Inflammatory macrophage treated with lipopolysaccharide for 1 hour (primary cell): ENCODE measurements around the gene GLRB.
"Not testable (repeated sequence)": the region's sequence is repeated elsewhere in the genome, so short reads cannot be mapped to it uniquely, and the experiment has no call there.

Experiments
- DNase-seq, 2 donors: peaks; one replicate each; pipeline ENCODE4 v3.0.0-alpha.2; 2020 to 2022

The GLRB gene

GRCh38 chr4:157075811-157076577, at the start of gene GLRB:
TSS of gene GLRB (plus strand) at chr4:157076150. CDS start at chr4:157078025, 1,875 bp downstream.
- DNase-seq: no peak

GRCh38 chr4:157035471-157035870, 40.5 kb upstream of the GLRB start:
- DNase-seq: no peak

DNA sequence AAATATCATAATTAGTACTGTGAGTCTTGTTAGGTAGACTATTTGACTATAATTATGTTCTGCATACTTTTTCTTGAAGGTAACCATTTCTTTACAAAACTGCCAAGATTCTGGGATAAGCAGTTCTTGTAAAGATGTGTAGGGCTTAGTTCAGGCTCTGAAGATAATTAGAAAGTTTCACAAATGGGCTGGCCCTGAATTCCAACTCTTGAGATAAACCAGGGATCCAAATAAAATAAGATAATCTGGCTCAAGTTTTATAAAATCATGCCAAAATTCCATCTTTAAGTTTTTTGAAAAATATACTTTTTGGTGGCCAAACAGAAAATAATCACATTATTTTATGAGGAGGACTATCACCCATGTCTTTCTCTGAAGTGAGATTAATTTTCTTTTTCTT, 35.5 kb upstream of the GLRB start:
- no peak for DNase-seq

DNA sequence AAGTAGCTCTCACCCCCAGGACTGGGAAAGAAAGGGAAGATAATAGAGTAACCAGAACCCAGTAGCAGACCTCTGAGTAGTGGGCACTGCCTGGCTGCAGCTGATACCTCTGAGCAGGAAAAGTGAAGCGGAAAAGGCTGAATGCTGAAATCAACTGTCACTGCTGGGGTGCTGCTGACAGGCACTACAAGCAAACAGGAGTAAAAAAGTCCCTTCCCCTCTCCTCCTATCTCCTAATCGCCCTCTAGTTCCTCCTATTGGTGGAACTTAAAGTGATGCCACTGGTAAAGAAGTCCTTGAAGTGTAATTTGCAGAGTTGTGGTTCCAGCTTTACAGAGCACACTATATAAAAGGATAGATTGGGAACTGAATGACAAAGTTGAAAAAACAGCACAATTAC, 32.8 kb upstream of the GLRB start:
- DNase-seq: peak; percentile 11 to 30

GRCh38 chr4:157045507-157046127, 30.3 kb upstream of the GLRB start:
- peak; percentile 48 to 50 for DNase-seq

GRCh38 chr4:157048248-157048647, 27.7 kb upstream of the GLRB start:
- DNase-seq: no peak

GRCh38 chr4:157050561-157050960, 25.4 kb upstream of the GLRB start:
- DNase-seq: no peak

GRCh38 chr4:157052429-157053040, 23.4 kb upstream of the GLRB start:
- no peak for DNase-seq

- no peak for DNase-seq
Observed at GRCh38 chr4:157057218-157057617, 18.7 kb upstream of the GLRB start.

- not testable (repeated sequence) for DNase-seq
Observed at GRCh38 chr4:157058899-157059298, 17.1 kb upstream of the GLRB start.

- peak; percentile 43 to 50 for DNase-seq
Observed at GRCh38 chr4:157072002-157072401, 3.9 kb upstream of the GLRB start.

DNA sequence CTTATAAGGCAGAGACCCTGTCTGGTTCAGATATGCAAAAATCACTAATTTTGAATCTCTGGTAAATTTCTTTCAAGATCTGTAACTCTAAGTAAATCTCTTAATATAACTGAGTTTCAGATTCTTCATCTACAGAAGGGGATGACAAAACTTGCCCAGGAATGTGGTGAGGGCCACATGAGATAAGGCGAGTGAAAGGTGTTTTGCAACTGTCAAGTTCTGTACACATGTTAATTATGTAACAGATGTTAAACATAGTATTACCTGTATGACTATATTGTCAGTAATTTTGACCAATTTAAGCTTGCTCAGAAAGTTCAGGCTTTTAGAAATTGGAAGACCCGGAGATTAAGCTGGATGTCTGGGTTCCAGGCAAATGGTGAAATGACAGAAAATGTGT, 549 bp upstream of the GLRB start:
- no peak for DNase-seq

GRCh38 chr4:157076578-157076947, 613 bp downstream of the GLRB start:
- DNase-seq: no peak

- DNase-seq: no peak
Observed at GRCh38 chr4:157079441-157079840, 3.5 kb downstream of the GLRB start.

DNA sequence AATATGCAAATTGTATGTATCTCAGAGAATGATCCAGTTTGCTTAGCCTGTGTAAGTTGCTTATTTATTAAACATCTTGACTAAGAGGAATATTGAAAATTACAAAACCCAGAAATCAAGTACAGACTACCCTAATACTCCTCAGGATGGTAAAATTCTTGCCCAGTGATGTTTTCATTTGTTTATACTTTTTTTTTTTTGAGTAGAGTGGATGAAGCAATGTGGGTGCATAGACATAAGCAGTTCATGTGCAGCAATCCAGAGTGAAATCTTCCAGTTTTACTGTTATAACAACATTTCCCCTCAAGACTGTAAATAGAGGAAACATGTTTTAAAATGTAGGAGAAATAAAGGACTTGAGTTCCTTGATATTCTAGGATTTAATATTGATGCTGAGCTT, 4.7 kb downstream of the GLRB start:
- DNase-seq: no peak

- DNase-seq: no peak
Observed at GRCh38 chr4:157095716-157096115, 19.8 kb downstream of the GLRB start.

DNA sequence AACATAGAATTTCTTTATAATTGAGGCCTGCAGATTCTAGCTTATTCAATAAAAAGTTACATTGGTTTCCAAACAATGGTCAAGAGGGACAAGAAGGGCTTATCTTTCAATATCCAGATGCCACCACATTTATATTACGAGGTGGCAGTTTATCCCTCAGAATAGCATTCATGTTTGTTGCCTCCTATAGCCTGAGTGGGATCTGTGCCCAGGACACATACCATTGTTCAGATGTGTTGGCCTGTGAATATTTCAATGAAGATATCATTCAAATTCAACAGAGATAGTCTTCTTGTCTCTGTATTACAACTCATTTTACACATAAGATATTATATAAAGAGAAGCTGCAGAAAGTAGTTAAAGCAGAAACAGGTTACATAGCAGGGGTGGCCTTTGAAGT, 20.5 kb downstream of the GLRB start:
- no peak for DNase-seq

GRCh38 chr4:157099506-157099905, 23.6 kb downstream of the GLRB start:
- DNase-seq: no peak

DNA sequence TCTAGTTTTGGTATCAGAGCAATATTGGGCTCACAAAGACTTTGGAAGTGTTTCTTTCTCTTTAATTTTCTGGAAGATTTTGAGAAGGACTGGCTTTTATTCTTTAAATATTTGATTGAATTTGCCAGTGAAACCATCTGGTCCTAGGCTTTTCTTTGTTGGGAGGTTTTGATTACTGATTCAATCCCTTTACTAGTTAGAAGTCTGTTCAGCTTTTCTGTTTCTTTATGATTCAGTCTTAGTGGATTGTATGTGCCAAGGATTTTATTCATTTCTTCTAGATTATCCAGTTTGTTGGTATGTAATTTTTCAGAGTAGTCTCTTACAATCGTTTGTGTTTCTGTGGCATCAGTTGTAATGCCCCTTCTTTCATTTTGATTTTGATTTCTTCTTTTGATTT, 28.6 kb downstream of the GLRB start:
- DNase-seq: no peak

- no peak for DNase-seq
Observed at GRCh38 chr4:157114671-157115070, 38.7 kb downstream of the GLRB start.

- peak in 1 of 2 donors; percentile 4 for DNase-seq
Observed at GRCh38 chr4:157115613-157116335, 39.8 kb downstream of the GLRB start.

- no peak for DNase-seq
Observed at GRCh38 chr4:157121401-157121800, 45.5 kb downstream of the GLRB start.

GRCh38 chr4:157127571-157127970, 51.6 kb downstream of the GLRB start:
- no peak for DNase-seq

- DNase-seq: no peak
Observed at GRCh38 chr4:157128395-157128794, 52.4 kb downstream of the GLRB start.
